PC-3 (cell line): Measurements from ENCODE around the gene SARNP. TPM values are rescaled to one million over a fixed set of nuclear protein-coding genes. Genes with fewer than 3 reads are reported as not detected.

Source experiments
- ATAC-seq: fragments of 200-7000 bp; cut with Tn5 transposase; 2 replicates; pipeline ENCODE4 v1.9.1; 2020; ENCODE audit warnings: mild to moderate bottlenecking, moderate library complexity
- BruUV-seq: library from RNA; stranded (reverse); fragments of 400-500 nt; replicated peaks from 2 replicates; lab custom pipeline; 2021; lab: Mats Ljungman, UMichigan
- CTCF ChIA-PET: fragments of 300-600 bp; sonication (Branson Sonifier 250); formaldehyde crosslinking; loops from one replicate; lab custom pipeline; 2022; ENCODE audit warnings: antibody characterized with exemption; lab: Charles Lee
- POLR2A ChIA-PET: fragments of 300-600 bp; sonication (Branson Sonifier 250); formaldehyde crosslinking; loops from one replicate; lab custom pipeline; 2022; ENCODE audit warnings: antibody characterized with exemption; ENCODE audit not compliant: unreplicated experiment; lab: Charles Lee
- DNase-seq: peaks from one replicate; pipeline ENCODE4 v3.0.0-alpha.2; 2015
- H2AFZ ChIP-seq: fragments of 300-600 bp; sonication (generic); 2 replicates; pipeline ENCODE4 v1.6.0; 2016; ENCODE audit warnings: antibody characterized with exemption, low read length
- H3F3A ChIP-seq: fragments of 300-600 bp; sonication (generic); one replicate; pipeline ENCODE4 v1.6.0; 2017; ENCODE audit warnings: antibody characterized with exemption, low read length, control low read depth, mild to moderate bottlenecking; ENCODE audit not compliant: unreplicated experiment
- H3K27ac ChIP-seq: fragments of 300-600 bp; sonication (generic); 2 replicates; pipeline ENCODE4 v1.5.1; 2016; ENCODE audit warnings: mild to moderate bottlenecking, low read length
- H3K27me3 ChIP-seq: fragments of 300-600 bp; sonication (generic); 2 replicates; pipeline ENCODE4 v1.6.1; 2016; ENCODE audit warnings: low read length, mixed read lengths
- H3K36me3 ChIP-seq: fragments of 300-600 bp; sonication (generic); 2 replicates; pipeline ENCODE4 v1.6.1; 2016; ENCODE audit warnings: low read depth, mixed run types, low read length, mixed read lengths
- H3K4me1 ChIP-seq: fragments of 300-600 bp; sonication (generic); 2 replicates; pipeline ENCODE4 v1.5.1; 2016; ENCODE audit warnings: low read length; ENCODE audit not compliant: insufficient read depth
- H3K4me2 ChIP-seq: fragments of 300-600 bp; sonication (generic); 2 replicates; pipeline ENCODE4 v1.6.0; 2016; ENCODE audit warnings: low read length
- H3K4me3 ChIP-seq: fragments of 300-600 bp; sonication (generic); 2 replicates; pipeline ENCODE4 v1.5.1; 2016; ENCODE audit warnings: mild to moderate bottlenecking, low read length, mixed read lengths
- H3K79me2 ChIP-seq: fragments of 300-600 bp; sonication (generic); 2 replicates; pipeline ENCODE4 v1.6.1; 2017; ENCODE audit warnings: low read length, mixed read lengths
- H3K9ac ChIP-seq: fragments of 300-600 bp; sonication (generic); 2 replicates; pipeline ENCODE4 v1.6.0; 2016; ENCODE audit warnings: mild to moderate bottlenecking, low read length
- H3K9me2 ChIP-seq: fragments of 300-600 bp; sonication (generic); replicated peaks from 2 replicates; pipeline ENCODE4 v1.6.1; 2016; ENCODE audit warnings: mixed run types, low read length, mixed read lengths
- H3K9me3 ChIP-seq: fragments of 300-600 bp; sonication (generic); 2 replicates; pipeline ENCODE4 v1.6.1; 2016; ENCODE audit warnings: low read length, mixed read lengths
- H4K20me1 ChIP-seq: fragments of 300-600 bp; sonication (generic); 2 replicates; pipeline ENCODE4 v1.6.1; 2016; ENCODE audit warnings: low read length, mixed read lengths
- EZH2 ChIP-seq: fragments of 300-600 bp; sonication (generic); IDR thresholded peaks from one replicate; pipeline ENCODE4 v1.6.1; 2017; ENCODE audit warnings: antibody characterized with exemption, mild to moderate bottlenecking, low read length; ENCODE audit not compliant: unreplicated experiment
- EZH2phosphoT487 ChIP-seq: fragments of 300-600 bp; sonication (generic); IDR thresholded peaks from 2 replicates; pipeline ENCODE4 v1.6.1; 2018; ENCODE audit warnings: mild to moderate bottlenecking, antibody characterized with exemption, low read length, borderline replicate concordance
- intact Hi-C: fragments of 100-400 bp; cut with micrococcal nuclease; formaldehyde crosslinking; loops from 2 replicates; pipeline ENCODE4 v1.9.0; 2023
- total RNA-seq: library from RNA; depleted of rRNA; stranded (reverse); fragments of >200 nt; gene quantifications from 2 replicates; pipeline ENCODE4 v1.2.3, GENCODE V29; 2014
- TF ChIP-seq, protein P1 (sequence below): fragments of 300-600 bp; sonication (generic); conservative IDR thresholded peaks from 2 replicates; pipeline ENCODE4 v1.5.1; 2017; ENCODE audit warnings: antibody characterized with exemption, low read depth, mild to moderate bottlenecking, low read length

The SARNP gene
- total RNA-seq, 1 experiment from 2014 or later, result 103 TPM

DNA sequence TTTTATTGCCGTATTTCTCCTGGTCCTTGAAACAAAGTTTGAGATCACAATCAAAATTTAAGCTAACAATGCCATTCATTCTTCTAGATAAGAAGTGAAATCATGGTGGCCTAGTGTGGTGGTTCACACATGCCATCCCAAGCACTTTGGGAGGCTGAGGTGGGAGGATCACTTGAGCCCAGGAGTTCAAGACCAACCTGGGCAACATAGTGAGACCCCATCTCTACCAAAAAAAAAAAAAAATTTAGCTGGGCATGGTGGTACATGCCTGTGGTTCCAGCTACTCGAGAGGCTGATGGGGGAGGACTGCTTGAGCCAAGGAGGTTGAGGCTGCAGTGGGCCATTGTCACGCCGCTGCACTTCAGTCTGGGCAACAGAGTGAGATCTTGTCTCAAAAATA, 50.4 kb downstream of the SARNP start:
- CTCF ChIA-PET, result no interaction called here
- POLR2A ChIA-PET, result no interaction called here
- no TSS peak for BruUV-seq

GRCh38 chr12:55765736-55766290, 51.7 kb downstream of the SARNP start:
- no peaks in the 10 kb centered on the region for H3K9me3 ChIP-seq
- H3K9me2 ChIP-seq, result no peaks in the 10 kb centered on the region
- no peaks in the 10 kb centered on the region for H3F3A ChIP-seq
- no peak overlapping the region for H3K4me2 ChIP-seq
- H3K4me3 ChIP-seq, result no peak overlapping the region
- no peak overlapping the region for H3K9ac ChIP-seq
- intact Hi-C loops, result no loop called here
- no peak for DNase-seq
- TF ChIP-seq EZH2, result no peak
- TF ChIP-seq, protein P1, sequence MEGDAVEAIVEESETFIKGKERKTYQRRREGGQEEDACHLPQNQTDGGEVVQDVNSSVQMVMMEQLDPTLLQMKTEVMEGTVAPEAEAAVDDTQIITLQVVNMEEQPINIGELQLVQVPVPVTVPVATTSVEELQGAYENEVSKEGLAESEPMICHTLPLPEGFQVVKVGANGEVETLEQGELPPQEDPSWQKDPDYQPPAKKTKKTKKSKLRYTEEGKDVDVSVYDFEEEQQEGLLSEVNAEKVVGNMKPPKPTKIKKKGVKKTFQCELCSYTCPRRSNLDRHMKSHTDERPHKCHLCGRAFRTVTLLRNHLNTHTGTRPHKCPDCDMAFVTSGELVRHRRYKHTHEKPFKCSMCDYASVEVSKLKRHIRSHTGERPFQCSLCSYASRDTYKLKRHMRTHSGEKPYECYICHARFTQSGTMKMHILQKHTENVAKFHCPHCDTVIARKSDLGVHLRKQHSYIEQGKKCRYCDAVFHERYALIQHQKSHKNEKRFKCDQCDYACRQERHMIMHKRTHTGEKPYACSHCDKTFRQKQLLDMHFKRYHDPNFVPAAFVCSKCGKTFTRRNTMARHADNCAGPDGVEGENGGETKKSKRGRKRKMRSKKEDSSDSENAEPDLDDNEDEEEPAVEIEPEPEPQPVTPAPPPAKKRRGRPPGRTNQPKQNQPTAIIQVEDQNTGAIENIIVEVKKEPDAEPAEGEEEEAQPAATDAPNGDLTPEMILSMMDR, result no peak
- no peak for TF ChIP-seq EZH2phosphoT487
- no TSS peak for BruUV-seq
- no peaks in the 10 kb centered on the region for H3K4me1 ChIP-seq
- ChIA-PET POLR2A (no interaction called here), CTCF (no interaction called here)
- no peaks in the 10 kb centered on the region for H3K79me2 ChIP-seq
- no peaks in the 10 kb centered on the region for H4K20me1 ChIP-seq
- H3K27ac ChIP-seq, result no peak overlapping the region
- H2AFZ ChIP-seq, result no peak overlapping the region
- H3K36me3 ChIP-seq, result peaks cover 21% of the 10 kb centered on the region
- no peak for ATAC-seq
- no peaks in the 10 kb centered on the region for H3K27me3 ChIP-seq

More for the DNA sequence above, 50.4 kb downstream of the SARNP start:
- no peaks in the 10 kb centered on the region for H3K27me3 ChIP-seq
- ATAC-seq (no peak), DNase-seq (no peak)
- H3K36me3 ChIP-seq, result peaks cover 21% of the 10 kb centered on the region
- H3K4me3 ChIP-seq, result no peak overlapping the region
- no peak overlapping the region for H3K27ac ChIP-seq
- no peaks in the 10 kb centered on the region for H3F3A ChIP-seq
- TF ChIP-seq EZH2phosphoT487 (no peak), EZH2 (no peak)
- TF ChIP-seq, protein P1, result no peak
- H3K9me2 ChIP-seq, result no peaks in the 10 kb centered on the region
- H3K9ac ChIP-seq, result no peak overlapping the region
- no peak overlapping the region for H2AFZ ChIP-seq
- H4K20me1 ChIP-seq, result no peaks in the 10 kb centered on the region
- intact Hi-C loops, result no loop called here
- H3K79me2 ChIP-seq, result no peaks in the 10 kb centered on the region
- H3K9me3 ChIP-seq, result no peaks in the 10 kb centered on the region
- no peaks in the 10 kb centered on the region for H3K4me1 ChIP-seq
- H3K4me2 ChIP-seq, result no peak overlapping the region

DNA sequence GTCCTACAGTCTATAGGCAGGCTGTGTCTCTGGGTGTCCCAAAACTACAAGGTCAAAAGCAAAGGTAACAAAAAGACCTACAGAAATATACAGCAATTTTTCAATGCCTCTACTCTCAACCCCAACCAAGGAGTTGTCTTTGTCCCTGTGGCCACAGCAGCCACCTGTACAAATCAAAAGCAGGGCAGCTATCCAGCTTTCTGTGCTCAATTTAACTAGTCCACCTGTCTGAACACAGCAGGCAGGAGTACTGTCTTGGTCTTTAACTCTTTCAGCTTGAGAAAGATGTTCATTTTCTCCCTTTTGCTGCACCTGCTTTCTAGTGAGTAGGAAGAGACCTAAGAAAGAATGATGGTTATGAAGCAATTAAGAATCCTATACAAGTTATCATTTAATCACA, 54.9 kb downstream of the SARNP start:
- no peaks in the 10 kb centered on the region for H3F3A ChIP-seq
- no TSS peak for BruUV-seq
- H3K9ac ChIP-seq, result no peak overlapping the region
- H3K9me3 ChIP-seq, result no peaks in the 10 kb centered on the region
- H3K36me3 ChIP-seq, result peaks cover 35% of the 10 kb centered on the region
- ATAC-seq (no peak), DNase-seq (no peak)
- no peaks in the 10 kb centered on the region for H3K79me2 ChIP-seq
- no peaks in the 10 kb centered on the region for H3K4me1 ChIP-seq
- ChIA-PET CTCF (interaction anchor here (0.6 kb wide), 1 partner anchor 178 kb away, joined by 11 read pairs; no protein-coding TSS in a partner anchor), POLR2A (interaction anchor here (0.6 kb wide), 1 partner anchor 55 kb away, joined by 3 read pairs; the partner anchor contains the start of gene SARNP)
- intact Hi-C loops, result no loop called here
- H3K4me3 ChIP-seq, result no peak overlapping the region
- H3K4me2 ChIP-seq, result no peak overlapping the region
- H3K27me3 ChIP-seq, result no peaks in the 10 kb centered on the region
- TF ChIP-seq EZH2phosphoT487 (no peak), EZH2 (no peak)
- TF ChIP-seq, protein P1, result no peak
- no peaks in the 10 kb centered on the region for H4K20me1 ChIP-seq
- H3K27ac ChIP-seq, result no peak overlapping the region
- no peaks in the 10 kb centered on the region for H3K9me2 ChIP-seq
- H2AFZ ChIP-seq, result no peak overlapping the region
